ENCODE data around the gene SPIRE1.

DNA sequence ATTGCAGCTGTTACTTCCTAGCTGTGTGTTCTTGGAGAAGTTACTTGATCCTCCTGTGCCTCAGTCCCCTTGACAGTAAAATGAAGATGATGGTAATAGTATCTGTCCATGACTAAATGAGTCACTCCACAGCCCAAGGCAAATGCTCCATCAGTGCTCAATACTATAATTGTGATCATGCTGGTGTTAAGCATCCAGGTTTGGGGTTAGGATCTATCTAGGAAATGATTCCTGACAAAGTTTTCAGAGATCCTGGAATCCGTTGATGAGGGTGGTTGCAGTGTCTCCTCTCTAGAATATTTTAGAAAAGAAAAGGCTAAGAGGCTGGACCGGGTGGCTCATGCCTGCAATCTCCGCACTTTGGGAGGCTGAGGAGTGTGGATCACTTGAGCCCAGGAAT, 252.8 kb downstream of the SPIRE1 start:
- no peak for TF ChIP-seq POLR2A (IDR thresholded peaks at IDR 0.05)
- TF ChIP-seq, protein P1, sequence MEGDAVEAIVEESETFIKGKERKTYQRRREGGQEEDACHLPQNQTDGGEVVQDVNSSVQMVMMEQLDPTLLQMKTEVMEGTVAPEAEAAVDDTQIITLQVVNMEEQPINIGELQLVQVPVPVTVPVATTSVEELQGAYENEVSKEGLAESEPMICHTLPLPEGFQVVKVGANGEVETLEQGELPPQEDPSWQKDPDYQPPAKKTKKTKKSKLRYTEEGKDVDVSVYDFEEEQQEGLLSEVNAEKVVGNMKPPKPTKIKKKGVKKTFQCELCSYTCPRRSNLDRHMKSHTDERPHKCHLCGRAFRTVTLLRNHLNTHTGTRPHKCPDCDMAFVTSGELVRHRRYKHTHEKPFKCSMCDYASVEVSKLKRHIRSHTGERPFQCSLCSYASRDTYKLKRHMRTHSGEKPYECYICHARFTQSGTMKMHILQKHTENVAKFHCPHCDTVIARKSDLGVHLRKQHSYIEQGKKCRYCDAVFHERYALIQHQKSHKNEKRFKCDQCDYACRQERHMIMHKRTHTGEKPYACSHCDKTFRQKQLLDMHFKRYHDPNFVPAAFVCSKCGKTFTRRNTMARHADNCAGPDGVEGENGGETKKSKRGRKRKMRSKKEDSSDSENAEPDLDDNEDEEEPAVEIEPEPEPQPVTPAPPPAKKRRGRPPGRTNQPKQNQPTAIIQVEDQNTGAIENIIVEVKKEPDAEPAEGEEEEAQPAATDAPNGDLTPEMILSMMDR (IDR thresholded peaks at IDR 0.05), result no peak

Measured in Peyer's patch (tissue), 4 donors.